Measurements from ENCODE around the gene ARMC3.
A peak's percentile ranks its signal among the peaks of the same experiment; 100 is the strongest.

Gene ARMC3

GRCh38 chr10:22977751-22978150 is 49.9 kb downstream of the ARMC3 start:
- DNase-seq (ENCODE audit: low read depth): no peak
- TF ChIP-seq CTCF (IDR thresholded peaks at IDR 0.05; ENCODE audit: low read depth, low read length, missing control alignments): no peak
- no peak overlapping the region for H3K4me3 ChIP-seq (ENCODE audit: low read depth, low read length)

GRCh38 chr10:22978287-22978686 is 50.4 kb downstream of the ARMC3 start:
- no peak for DNase-seq (ENCODE audit: low read depth)
- H3K4me3 ChIP-seq (ENCODE audit: low read depth, low read length): no peak overlapping the region
- TF ChIP-seq CTCF (IDR thresholded peaks at IDR 0.05; ENCODE audit: low read depth, low read length, missing control alignments): no peak

GRCh38 chr10:22978918-22979317 is 51.1 kb downstream of the ARMC3 start:
- DNase-seq (ENCODE audit: low read depth): no peak
- no peak overlapping the region for H3K4me3 ChIP-seq (ENCODE audit: low read depth, low read length)
- no peak for TF ChIP-seq CTCF (IDR thresholded peaks at IDR 0.05; ENCODE audit: low read depth, low read length, missing control alignments)

- TF ChIP-seq CTCF (IDR thresholded peaks at IDR 0.05; ENCODE audit: low read depth, low read length, missing control alignments): no peak
- no peak overlapping the region for H3K4me3 ChIP-seq (ENCODE audit: low read depth, low read length)
These were observed 53.0 kb downstream of the ARMC3 start for GRCh38 chr10:22980822-22981221.

GRCh38 chr10:22984066-22984465 is 56.2 kb downstream of the ARMC3 start:
- DNase-seq (ENCODE audit: low read depth): no peak
- no peak overlapping the region for H3K4me3 ChIP-seq (ENCODE audit: low read depth, low read length)
- no peak for TF ChIP-seq CTCF (IDR thresholded peaks at IDR 0.05; ENCODE audit: low read depth, low read length, missing control alignments)

More at GRCh38 chr10:22980822-22981221, 53.0 kb downstream of the ARMC3 start:
- DNase-seq (ENCODE audit: low read depth): no peak

GRCh38 chr10:22986771-22987542 is 59.1 kb downstream of the ARMC3 start:
- TF ChIP-seq CTCF (IDR thresholded peaks at IDR 0.05; ENCODE audit: low read depth, low read length, missing control alignments): peak; percentile 5
- no peak overlapping the region for H3K4me3 ChIP-seq (ENCODE audit: low read depth, low read length)
- DNase-seq (ENCODE audit: low read depth): peak; percentile 24

Measured in GM12864 (cell line).